GM21529 (cell line): ENCODE results near the gene TRPC4.
"Not testable (repeated sequence)": the region's sequence is repeated elsewhere in the genome, so short reads cannot be mapped to it uniquely, and the experiment has no call there.

Source experiments
- ATAC-seq: cut with Tn5 transposase; IDR thresholded peaks from one replicate; pipeline ENCODE4 v1.9.1; 2021; ENCODE audit not compliant: unreplicated experiment

Gene TRPC4

DNA sequence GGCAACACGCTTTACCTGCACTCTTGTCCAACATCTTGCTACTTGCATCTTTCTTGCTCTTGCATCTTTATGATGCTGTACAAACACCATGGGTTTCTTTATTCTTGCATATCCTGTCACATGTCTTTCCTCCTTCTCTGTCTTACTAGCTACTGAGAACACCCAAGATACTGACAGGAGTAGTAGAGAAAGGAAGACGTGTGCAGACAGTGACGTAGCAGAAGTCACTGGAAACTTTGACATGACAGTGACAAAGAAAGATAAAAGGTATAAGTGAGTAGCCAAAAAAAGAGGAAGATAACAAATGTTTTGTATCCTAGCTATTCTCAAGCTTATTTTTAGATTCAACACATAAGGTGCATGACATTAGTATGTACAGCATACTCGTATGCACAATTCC lies 34.2 kb downstream of the TRPC4 start:
- no peak for ATAC-seq

DNA sequence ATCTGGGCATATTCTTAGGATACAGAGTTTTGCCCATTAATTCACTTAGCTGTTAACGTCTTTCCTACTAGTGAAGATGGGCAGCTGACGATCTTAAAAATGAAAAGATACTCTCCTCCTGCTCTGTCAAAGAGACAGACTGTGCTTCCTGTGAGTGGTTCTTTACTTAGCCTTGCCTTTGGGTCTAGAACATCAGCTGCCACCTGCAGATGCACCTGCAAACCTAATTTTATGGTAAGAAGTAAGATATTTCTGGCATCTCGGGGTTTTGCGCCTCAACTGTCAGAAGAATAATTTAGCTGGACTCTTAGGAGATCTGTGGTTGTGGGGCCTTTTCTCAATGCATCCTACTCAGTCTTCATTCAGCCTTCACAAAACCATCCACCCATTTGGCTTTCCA lies 36.2 kb downstream of the TRPC4 start:
- ATAC-seq = no peak

DNA sequence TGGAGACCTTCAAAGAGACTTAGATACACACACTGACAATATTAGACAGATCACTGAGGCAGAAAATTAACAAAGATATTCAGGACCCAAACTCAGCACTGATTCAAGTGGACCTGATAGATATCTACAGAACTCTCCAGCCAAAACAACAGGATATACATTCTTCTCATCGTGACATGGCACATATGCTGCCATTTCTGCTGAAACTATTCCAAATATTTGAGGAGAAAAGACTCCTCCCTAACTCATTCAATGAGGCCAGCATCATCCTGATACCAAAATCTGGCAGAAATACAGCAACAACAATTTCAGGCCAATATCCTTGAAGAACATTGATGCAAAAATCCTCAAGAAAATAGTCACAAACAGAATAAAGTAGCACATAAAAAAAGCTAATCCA lies 53.3 kb downstream of the TRPC4 start:
- ATAC-seq = no peak

DNA sequence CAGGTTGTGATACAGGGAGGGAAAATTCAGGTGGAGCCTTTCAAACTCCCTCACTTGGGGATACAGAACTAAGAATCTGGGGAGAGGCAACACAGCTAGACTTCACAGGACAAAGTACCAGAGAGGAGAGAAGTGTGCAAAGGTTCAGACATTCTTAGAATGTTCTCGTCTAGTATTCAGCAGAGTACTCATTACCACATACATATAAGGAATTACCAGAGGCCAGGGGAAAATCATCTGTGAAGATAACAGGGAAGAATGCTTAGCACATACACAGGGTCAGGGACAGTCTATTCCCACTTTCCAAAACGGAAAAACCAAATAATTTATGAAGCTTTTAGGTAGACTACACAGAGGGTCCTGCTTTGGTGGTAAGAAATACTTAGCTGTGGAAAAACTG lies 58.1 kb downstream of the TRPC4 start:
- ATAC-seq = no peak

DNA sequence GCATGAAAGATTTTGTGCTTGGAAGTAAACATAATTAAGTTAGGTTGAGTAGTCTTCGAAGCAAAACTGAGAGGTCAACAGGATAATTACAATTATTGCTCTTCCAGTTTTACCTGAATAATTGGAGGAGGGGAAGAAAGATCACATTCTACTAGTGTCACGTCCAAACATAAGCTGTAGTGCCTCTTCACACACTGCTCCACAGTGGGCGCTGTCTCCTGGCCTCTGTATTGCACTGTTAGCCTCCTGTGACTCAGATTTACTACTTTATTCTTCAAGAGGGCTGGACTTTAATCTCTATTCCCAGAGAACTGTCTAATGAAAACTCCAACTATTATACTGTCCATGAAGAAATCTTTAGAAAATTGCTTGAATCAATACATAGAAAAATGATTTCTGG lies 62.9 kb downstream of the TRPC4 start:
- no peak for ATAC-seq

DNA sequence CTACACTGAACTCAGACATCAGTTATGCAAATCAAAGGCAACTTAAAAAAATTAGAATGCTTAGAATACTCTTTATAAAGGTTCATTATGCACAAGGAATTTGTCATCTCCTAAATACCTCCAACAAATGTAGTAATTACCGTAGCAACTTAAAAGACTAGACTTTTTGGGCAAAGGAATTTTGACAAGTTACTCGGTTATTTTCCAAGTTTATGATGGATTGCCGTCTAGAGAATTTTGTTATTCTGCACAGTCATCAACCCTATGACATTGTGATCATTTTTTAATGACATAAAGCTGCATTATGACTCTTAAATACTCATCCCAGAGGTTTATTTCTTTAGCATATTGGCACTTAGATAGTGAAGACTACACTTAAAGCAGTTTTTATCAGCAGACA lies 71.9 kb downstream of the TRPC4 start:
- no peak for ATAC-seq

DNA sequence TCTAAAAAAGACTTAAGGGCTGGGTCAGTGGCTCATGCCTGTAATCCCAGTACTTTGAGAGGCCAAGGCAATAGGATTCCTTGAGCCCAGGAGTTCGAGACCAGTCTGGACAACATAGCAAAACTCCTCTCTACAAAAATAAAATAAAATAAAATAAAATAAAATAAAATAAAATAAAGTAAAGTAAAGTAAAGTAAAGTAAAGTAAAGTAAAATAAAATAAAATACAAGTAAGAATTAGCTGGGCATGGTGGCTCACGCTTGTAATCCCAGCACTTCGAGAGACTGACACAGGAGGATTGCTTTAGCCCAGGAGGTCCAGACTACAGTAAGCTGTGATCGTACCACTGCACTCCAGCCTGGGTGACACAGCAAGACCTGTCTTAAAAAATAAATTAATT lies 72.8 kb downstream of the TRPC4 start:
- ATAC-seq = not testable (repeated sequence)

DNA sequence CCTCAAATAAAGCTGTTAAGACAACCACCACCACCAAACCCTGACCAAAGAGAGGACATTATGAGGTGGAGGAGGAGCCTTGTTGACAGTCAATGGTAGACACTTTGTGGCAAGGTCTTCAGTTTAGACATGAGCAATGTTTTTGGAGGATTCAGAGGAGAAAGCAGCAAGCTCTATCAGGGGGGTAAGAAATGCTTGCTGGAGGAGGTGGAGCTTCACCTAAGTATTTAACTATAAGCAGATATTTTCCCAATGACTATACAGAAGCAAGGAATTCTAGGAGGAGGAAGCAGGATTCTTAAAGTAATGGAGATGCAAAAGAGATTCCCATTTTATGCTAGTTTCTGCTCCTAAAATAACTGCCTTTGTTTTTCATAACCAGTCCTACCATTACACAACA lies 74.2 kb downstream of the TRPC4 start:
- ATAC-seq = no peak

DNA sequence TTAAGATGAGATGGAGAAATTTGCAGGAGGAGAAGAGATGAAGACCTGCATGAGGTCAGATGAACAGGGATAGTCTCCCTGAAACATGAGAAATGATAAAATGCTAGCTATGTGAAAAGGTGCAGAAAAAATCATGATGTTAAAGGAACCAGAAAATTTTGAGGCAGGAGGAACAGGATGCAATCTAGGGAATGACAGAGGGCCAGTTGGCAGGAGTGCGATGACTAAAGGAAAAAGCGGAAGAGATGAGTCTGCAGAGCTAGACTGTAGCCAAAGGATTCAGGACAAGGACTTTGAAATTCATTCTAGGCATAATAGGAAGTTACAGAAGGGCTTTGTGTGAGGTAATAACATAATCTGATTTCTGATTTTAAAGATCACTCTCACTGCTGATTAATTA lies 77.9 kb downstream of the TRPC4 start:
- no peak for ATAC-seq

DNA sequence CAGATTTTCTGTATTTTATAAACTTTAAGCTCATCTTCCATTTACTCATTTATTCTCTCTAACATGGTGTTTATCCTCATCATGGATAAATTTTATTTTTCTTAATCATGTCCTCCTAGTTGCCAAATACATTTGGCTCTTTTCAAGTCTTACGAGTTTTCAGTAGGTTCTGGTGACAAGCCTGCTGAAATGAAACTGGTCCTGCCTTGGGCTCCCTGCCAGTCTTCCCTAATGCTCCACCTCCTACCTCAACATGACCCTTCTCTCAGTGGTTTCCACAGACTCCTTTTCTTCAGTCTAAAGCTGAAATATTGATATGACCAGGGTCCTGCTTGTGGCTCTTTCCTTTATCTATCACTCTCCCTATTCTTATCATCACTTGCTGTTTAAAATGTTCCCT lies 81.2 kb downstream of the TRPC4 start:
- ATAC-seq = no peak

DNA sequence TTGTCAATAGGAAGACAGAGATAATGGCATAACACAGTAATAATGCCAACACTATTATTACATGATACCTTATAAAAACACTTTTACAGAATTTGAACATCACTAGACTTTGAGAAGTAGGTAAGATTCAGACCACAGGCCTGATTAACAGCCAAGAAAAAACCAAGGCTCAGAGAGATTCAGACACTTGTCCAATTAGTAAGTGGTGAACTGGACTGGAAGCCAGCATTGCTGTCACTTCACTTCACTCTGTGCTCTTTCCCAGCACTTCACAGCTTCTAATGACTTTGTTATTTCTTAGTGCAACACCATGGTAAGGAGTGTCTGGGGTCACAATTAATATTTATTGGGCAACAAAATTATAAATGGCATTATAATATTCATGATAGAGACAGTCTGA lies 91.9 kb downstream of the TRPC4 start:
- no peak for ATAC-seq

DNA sequence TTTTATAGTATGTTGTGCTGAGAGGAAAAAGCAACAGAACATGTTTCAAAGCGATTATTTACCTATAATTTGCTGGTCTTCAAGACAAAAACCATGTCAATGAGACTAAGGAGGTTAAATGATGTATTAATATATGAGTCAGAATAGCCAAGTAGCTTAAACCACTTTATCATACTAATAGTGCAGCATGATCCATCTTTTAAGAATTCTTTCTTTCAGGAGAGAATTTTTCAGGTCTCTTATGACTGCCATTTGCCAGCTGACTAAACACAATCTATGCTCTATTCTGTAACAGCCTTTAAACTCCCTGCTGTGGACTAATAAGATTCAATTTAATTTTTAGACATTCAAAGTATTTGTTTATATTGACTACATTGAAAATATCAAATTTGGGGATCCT lies 93.7 kb downstream of the TRPC4 start:
- no peak for ATAC-seq

DNA sequence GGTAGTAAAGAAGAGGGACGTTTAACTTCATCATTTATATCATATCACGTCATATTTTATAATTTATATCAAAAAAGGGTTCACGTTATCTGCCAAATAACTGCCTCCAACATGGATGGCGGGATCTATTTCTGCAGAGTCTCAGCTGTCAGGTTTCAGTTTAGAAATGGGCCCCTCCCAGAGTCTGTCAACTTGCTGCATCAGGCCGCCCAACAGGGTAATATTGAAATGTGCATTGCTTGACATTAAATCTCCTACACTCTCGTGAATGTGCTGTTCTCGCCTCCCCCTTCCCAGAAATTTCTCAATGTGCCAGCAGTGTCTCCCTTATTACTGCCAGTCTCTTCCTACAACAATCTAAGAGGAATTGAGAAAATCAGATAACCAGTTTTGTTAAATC lies 96.9 kb downstream of the TRPC4 start:
- no peak for ATAC-seq

DNA sequence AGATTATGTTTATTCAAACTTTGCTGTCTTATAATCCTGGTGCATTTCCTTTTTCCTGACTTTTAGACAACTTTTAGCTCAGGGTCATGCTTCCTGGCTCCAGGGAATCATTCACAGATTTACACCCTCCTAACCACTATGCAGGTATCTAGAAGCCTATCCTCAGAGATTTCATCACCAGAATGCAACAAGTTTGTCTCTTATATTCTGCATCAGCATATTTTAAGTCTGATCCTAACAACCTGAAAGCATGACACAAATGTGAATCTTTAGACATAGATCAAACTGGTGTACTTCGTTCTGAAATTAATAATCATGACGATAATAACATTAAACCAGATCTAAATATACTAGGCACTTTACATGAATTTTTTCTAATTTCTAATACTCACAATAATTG lies 100.0 kb downstream of the TRPC4 start:
- ATAC-seq = no peak

DNA sequence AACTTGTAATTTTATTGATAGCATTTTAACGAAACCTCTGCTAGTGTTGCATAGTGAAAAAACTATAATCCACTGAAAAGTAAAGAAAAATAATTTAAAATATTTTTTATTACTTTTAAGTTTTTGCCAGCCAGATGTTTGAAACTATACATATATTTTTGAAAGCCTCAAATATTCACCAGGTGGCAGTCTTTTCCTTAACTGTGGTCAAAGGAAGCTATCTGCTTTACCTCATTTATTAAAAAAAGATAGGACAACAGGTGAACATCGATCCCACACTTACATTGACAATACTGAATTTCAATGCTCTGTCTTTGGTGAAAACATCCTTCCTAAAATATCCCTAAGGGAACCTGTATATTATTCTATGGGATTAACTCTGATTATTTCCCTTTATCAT lies 100.5 kb downstream of the TRPC4 start:
- no peak for ATAC-seq

DNA sequence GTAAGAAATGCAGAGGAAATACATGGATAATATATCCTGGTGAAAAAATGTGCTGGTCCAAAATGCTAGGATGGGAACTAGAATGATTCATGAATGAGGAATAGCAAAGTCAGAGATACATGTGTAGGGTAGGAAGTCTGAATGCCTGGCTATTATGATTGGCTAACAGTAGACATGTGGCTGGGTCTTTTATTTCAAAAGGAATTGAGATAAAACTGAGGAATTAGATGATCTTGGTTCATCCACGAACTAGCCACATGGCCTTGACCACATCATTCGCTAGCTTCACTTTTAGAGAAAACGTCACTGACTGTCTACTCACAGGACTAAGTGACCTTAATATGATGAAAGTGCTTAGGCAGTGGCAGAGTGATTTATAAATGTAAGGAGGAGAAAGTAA lies 103.1 kb downstream of the TRPC4 start:
- ATAC-seq = no peak

DNA sequence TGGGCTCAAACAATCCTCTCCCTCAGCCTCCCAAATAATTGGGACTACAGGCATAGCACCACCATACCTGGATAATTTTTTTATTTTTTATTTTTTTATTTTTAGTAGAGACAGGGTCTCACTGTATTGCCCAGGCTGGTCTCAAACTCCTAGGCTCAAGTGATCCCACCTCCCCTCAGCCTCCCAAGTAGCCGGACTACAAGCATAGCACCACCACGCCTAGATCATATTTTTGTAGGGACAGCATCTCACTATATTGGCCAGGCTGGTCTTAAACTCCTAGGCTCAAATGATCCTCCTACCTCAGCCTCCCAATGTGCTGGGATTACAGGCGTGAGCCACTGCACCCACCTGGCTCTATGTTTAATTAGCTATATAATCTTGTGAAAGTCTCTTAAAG lies 114.2 kb downstream of the TRPC4 start:
- ATAC-seq = no peak

DNA sequence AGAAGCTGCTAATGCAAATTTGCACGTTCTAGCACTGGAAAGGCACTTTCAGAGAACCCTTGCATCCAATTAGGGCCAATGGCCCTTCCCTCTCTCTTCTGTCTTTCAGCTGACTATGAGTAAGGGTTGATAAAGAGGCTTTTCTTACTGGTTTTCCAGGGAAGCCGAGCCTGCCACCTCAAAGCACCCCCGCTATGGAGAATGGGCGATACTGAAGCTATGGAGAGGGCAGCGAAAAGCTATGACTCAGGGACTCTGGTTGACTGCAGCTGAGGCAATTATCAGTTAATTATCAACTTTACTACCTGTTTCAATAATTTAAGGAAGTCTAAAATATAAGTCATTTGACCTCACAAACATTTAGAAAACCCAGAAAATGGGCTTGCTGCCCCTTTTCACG lies 115.8 kb downstream of the TRPC4 start:
- ATAC-seq = no peak

DNA sequence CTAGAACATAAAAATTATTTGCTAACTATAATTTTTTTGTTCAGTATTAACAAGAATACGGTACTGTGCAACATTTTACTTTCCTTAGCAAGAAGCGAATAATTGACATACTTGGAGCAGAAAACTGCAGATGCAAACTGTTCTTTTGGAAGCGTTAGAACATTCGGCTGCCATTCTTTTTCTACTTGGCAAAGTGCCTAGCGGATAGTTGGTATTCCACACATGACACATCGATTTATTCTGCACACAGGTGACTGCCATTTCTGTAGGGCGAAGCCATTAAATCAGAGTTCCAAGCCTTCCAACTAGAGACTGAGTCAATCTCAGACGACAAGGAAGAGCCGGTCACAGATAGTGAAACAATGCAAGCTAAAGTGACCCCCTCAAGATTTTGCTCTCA lies 117.4 kb downstream of the TRPC4 start:
- no peak for ATAC-seq

DNA sequence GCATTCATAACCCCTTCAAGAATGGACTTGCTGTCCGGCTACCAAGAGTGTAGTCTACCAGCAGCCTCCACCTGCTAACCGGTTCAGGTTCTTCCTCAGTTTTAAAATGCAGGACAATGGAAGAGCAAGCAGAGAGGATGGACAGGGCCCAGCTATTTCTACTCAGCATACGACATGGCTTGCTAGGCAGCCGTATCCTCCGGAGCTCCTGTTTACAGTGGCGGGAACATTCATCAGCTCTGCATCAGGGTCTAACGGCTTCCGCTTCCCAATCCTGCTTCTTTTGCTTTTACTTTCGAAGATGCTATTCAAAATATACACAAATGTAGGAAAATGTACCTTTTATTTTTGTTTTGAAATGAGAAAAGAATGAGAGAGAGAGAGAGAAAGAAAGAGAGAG lies 118.5 kb downstream of the TRPC4 start:
- no peak for ATAC-seq

DNA sequence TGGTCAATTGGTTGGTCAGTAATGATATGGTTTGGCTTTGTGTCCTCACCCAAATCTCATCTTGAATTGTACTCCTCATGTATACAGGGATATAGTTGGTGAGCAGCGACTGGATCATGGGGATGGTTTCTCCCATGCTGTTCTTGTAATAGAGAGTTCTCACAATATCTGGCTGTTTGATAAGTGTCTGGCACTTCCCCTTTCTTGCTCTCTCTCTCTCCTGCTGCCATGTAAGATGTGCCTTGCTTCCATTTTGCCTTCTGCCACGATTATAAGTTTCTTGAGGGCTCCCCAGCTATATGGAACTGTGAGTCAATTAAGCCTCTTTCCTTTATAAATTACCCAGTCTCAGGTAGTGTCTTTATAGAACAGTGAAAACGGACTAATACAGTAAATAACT lies 120.7 kb downstream of the TRPC4 start:
- ATAC-seq = no peak

DNA sequence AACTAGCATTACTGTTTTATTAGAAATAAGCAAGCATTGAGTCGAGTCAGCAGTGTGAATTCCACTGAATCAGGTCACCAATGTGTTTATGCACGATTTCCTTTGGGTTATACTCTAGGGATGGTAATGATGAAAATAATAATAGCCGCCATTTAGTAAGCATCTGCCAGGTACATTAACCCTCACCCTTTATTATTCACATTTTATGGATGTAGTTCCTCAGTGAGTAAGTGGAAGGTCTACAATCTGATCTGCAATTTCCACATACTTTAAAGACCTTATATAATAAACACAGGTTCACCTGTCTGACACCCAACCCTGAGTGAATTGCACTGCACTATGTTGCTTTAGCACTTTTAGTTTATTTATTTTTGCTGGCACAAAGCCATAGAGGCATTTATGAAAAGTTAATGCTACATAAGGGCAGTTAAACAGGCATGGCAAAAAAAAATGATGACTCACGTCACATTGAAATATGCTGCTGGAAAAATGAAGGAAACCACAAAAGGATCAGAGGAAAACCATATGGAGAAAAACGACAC lies 122.4 kb downstream of the TRPC4 start:
- no peak for ATAC-seq

DNA sequence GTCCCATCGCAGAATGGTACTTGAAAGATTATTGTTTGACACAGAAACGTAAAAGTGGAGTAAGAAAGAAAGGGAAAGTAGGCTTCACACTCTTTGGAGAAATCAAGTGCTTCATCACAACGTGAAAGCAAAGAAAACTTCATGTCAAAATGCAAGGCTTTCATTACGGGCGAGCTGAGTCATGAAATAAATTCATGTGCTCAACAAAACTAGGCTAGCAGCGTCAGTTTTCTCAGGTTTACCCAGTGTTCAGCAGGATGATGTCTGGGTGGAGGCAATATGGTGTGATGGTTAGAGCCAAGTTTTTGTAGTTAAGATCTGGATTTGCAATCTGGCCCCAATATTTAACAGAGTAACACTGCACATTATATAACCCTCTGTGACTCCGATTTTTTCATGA lies 128.0 kb downstream of the TRPC4 start:
- ATAC-seq = no peak

DNA sequence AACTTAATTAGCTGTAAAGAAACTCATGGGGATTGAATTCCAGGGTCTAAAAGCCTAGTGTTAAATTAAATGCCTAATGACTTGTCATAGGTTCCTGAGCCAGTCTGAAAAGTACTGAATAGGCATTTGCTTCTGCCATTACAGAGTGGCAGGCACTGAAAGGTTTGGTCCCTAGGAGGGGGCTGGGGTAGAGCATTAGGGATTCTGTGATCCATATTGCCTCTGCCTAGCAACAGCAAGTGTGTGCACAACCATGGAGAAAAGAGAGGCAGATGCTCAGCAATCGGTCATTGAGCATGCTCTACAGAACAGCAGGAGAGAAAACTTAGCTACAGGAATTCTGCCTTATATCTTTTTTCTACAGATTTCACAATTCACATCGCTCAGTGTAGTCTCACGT lies 133.5 kb downstream of the TRPC4 start:
- ATAC-seq = no peak
